GM18498 (cell line): ENCODE data around the gene HTR4.
"Not testable (repeated sequence)": the region's sequence is repeated elsewhere in the genome, so short reads cannot be mapped to it uniquely, and the experiment has no call there.

Source experiments
- ATAC-seq: cut with Tn5 transposase; IDR thresholded peaks from one replicate; pipeline ENCODE4 v1.9.1; 2021; ENCODE audit warnings: mild to moderate bottlenecking, moderate library complexity; ENCODE audit not compliant: unreplicated experiment

Gene HTR4

DNA sequence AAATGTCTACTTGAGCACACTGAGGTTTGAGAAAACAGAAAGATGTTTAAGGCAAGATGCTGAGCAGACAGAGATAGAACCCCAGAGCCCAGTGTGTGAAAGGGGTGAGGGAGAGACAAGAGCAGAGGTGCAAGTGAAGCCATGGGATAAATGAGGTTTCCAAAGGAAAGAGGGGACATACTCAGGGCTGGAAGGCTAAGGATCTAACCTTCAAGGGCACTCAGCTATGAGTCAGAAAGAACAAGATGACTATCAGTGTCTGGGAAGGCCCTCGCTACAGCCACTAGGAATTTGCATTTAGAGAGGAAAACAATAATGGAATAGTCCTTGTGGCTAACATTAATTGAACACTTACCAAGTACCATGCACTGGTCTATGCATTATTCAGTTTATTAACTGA, 113.7 kb downstream of the HTR4 start:
- no peak for ATAC-seq

DNA sequence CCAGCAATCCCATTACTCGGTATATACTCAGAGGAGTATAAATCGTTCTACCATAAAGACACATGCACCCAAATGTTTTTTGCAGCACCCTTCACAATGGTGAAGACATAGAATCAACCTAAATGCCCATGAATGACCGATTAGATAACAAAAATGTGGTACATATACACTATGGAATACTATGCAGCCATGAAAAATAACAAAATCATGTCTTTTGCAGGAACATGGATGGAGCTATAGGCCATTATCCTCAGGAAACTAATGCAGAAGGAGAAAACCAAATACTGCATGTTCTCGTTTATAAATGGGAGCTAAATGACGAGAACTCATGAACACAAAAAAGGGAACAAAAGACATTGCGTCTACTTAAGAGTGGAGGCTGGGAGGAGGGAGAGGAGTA, 114.5 kb downstream of the HTR4 start:
- ATAC-seq: no peak

DNA sequence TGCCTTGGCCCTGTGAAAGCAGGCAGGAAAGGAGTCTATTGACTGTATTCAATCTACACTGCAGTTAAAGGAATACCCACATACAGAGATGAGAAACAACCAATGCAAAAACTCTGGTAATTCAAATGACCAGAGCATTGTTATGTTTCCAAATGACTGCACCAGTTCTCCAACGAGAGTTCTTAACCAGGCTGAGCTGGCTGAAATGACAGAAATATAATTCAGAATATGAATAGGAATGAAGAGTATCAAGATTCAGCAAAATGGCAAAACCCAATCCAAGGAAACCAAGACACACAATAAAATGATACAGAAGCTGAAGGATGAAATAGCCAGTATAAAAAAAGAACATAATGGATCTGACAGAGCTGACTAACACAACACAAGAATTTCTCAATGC, 119.1 kb downstream of the HTR4 start:
- no peak for ATAC-seq

DNA sequence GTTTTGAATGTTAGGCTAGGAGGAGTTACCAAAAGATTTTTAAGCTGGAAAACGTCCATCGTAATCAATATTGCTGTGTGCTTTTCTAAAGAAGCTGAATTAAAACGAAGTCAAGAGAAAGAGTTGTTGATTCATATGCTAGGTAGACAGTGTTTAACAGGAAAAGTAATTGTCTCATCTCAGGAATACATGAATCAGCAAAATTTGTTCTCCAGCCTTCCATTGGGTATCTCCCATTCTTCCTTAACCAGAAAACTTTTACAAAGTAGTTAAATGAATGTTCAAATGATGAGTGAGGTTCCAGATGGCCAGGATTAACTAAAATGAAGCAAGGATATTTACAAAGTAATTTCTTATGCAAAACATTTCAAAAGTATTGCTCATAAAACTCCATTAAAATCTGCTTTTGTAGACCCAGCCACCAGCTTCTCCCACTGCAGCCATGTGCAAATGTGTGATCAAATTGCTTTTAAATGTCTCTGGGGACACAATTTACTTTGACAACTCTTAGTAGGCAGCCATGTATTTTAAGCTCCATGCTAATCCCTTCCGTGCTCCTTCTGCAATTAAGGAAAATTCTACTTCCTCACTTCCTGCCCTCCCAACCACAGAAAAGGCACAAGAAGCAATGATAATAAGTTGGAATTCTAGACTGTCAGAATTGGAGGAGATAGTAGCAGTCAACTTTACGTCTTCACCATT, 121.2 kb downstream of the HTR4 start:
- no peak for ATAC-seq

DNA sequence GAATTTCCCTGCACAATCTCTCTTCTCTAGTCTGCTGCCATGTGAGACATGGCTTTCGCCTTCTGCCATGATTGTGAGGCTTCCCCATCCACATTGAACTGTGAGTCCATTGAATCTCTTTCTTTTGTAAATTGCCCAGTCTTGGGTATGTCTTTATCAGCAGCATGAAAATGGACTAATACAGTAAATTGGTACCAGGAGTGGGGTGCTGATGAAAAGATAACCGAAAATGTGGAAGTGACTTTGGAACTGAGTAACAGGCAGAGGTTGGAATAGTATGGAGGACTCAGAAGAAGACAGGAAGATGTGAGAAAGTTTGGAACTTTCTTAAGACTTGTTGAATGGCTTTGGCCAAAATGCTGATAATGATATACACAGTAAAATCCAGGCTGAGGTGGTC, 124.9 kb downstream of the HTR4 start:
- ATAC-seq: not testable (repeated sequence)

DNA sequence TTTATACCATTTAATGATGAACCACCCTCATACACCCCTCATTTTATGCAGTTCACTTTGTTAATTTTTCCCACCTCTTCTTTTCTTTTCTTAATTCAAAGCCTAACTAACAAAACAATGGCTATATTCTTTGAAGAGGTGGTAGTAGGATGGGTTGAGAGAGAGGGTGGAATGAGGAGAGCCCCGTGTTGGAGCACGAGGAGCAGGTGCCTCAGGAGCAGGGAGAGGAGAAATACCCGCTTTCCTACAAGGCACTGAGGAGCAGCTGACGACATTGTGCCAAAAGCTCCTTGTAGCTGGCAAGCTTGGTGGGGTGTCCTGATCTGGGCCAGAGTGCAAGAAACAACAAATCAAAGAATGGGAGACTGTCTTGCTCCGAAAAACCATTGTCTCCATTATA, 129.6 kb downstream of the HTR4 start:
- no peak for ATAC-seq

DNA sequence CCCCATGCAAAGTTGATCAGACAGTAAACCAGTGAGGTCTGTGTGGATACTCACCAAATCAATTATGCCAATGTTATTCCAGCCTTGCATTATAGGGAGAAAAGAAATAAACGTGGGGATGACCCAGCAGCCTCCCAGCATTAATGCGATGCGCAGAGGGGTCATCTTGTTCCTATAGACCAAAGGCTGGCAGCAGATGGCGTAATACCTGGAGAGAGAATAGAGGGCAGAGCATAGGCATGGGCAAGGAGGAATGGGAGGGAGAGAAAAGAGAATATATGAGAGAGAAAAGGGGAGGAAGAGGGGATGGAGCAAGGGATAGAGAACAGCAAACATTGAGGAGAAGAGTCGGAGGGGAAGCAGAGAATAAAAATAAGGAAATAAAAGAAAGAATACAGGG, 131.2 kb downstream of the HTR4 start:
- no peak for ATAC-seq

DNA sequence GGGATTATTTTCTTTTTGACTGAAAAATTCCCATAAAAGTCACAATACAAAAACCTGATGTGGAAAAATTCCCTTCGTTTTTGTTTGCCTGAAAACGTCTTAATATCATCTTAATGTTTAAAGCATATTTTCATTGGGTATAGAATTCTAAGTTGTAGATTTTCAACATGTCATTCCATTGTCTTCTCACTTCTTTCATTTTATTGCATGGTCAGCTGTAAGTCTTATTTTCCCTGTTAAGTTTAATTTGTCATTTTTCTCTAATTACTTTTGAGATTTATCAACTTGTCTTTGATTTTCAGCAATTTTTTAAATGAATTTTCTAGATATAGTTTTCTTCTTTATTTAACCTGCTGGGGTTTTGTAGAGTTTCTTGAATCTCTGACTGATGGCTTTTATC, 138.9 kb downstream of the HTR4 start:
- no peak for ATAC-seq

DNA sequence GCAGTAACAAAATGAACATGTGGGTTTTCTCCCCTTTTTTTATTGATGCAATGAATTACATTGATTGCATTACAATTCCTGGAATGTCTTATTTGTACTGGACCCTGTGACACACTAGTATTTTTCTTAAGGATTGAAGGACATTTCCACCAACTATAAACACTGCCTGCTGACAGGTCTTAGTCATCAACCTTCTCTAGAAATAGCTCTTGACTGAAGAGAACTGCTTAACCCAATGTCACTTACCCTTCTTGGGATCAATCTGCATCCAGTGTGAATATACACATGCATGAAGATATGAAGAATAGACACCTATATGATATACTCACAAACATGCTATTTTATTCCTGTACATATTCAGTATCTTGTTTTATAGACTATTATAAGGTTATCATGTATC, 140.0 kb downstream of the HTR4 start:
- no peak for ATAC-seq

DNA sequence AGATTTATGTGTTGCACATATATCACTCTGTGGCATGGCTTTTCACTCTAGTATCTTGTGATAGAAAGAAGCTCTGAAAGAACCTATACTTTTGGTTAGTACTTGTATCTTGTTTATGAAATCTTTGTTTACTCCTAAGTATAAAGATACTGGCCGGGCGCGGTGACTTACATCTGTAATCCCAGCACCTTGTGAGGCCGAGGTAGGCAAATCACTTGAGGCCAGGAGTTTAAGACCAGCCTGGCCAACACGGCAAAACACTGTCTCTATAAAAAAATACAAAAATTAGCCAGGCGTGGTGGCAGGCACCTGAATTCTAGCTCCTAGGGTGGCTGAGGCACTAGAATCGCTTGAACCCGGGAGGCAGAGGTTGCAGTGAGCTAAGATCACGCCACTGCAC, 141.8 kb downstream of the HTR4 start:
- ATAC-seq: no peak

DNA sequence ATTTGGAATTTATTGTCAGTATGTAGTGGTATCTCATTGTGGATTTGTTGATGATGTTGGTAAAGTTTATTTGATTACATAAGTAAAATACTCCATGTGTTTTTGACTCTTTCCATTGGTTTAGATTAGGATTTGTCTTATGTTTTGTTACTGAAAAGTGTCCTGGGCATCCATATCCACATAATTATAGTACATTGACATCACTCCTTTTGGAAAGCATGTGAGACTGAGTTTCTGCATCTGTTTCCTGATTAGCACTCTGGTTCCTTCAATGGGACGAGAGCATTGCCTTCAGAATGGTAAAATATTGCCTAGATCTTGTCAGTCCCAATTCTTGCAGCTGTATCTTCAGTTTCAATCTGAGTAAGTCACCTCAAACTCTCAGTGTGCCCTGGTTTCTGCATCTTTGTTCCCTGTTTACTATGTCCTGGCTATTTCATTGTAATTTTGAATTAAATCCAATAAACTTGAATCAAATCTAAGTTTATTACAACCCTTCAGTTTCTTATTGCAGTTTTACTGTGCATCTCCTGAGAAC, 142.4 kb downstream of the HTR4 start:
- ATAC-seq: peak; percentile 84

DNA sequence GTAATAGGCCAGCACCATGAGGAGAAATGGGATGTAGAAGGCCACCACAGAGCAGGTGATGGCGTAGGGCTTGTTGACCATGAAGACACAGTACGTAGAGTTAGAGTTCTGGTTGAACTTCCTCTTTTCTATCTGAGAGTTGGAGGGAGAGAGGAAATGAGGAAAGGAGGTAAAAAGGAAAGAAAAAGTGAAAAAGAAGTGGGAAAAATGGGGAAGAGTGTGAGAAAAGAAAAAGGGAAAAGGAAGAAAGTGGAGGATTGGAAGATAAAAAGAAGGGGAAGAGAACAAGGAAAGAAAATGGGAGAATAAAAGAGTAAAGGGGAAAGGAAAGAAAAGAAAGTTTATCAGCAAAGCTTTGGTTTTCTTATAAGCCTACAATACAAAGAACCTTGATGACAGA, 144.4 kb downstream of the HTR4 start:
- no peak for ATAC-seq

DNA sequence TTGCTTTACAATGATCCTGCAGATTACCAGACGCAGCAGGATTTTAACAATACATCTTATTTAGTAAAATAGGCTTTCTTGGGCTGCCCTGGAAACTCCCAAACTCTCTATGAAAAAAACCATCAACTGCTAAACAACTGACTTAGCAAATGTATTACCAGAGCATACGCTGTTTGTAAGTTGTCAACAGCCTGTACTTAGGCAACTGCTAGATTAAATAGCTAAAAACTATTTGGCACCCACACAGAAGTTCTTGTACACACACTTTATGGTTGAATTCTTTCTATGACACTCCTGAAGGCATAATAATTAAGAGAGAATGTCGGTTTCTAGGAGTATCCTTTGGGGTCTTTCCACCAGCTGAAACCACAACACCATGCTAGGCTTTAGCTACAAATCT, 146.7 kb downstream of the HTR4 start:
- ATAC-seq: no peak

DNA sequence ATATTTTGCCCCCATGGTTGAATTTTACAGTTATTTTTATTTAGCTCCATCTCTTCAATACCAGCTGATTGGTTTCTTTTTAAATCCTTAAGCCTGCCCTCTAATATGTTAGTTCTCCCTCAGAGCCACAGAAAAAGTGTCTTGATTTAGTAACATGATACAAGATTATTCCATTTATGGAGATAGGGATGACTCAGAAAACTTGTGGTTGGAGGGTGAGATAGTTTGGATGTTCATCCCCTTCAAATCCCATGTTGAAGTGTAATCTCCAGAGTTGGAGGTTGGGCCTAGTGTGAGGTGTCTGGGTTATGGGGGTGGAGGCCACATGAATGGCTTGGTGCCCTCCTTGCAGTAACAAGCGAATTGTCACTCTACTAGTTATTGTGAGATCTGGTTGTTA, 154.9 kb downstream of the HTR4 start:
- no peak for ATAC-seq

DNA sequence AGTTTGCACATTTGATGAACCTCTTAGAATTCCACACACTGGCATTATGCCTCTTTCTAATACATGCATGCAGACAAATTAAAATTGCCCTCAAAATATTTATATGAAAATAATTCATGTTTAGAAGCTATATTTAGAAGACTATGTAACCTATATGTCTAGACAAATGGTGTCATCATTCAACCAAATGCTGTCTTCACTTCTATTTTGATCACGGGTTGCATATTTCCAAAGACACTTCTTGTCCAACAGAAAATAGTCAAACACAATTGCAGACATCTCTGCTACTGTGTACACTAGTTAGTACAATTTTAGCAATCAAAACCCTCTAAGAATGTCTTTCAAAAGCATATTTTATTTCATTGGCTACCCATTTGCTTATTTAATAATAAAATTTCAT, 156.6 kb downstream of the HTR4 start:
- ATAC-seq: no peak

DNA sequence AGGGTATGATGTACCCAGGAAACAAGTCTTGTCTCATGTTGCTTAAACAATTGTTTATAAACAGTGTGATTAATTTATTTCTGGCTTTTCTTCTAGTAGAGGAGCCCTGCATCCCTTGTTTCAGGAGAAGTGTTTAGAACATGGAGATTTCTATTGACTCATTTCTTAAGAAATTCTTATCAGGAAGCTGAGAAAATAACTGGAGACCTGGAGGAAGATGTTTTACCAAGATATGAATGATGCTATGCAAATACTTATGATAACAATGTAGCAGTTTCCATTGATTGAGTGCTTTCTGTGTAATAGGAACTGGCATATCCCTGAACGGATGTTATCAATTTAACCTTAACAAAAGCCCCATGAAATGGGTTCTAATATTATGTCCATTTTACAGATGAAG, 162.0 kb downstream of the HTR4 start:
- no peak for ATAC-seq

DNA sequence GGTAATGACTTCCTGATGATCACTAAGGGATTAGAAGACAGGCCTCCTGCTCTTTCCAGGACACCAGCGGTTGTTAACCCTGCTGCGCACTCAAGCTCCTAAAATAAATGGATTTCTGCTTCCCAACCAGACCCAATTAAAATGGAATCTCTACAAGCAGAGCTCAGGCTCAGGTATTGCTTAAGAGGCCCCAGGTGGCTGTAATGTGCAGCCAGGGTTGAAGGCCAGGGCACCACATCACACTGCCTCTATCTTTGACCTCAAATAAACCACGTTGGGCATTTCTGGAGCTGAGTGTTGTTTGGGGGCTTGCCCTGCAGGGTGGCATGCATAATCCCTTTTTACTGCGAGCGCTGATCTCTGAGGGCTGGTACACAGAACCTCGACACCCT, 162.5 kb downstream of the HTR4 start:
- ATAC-seq: no peak

DNA sequence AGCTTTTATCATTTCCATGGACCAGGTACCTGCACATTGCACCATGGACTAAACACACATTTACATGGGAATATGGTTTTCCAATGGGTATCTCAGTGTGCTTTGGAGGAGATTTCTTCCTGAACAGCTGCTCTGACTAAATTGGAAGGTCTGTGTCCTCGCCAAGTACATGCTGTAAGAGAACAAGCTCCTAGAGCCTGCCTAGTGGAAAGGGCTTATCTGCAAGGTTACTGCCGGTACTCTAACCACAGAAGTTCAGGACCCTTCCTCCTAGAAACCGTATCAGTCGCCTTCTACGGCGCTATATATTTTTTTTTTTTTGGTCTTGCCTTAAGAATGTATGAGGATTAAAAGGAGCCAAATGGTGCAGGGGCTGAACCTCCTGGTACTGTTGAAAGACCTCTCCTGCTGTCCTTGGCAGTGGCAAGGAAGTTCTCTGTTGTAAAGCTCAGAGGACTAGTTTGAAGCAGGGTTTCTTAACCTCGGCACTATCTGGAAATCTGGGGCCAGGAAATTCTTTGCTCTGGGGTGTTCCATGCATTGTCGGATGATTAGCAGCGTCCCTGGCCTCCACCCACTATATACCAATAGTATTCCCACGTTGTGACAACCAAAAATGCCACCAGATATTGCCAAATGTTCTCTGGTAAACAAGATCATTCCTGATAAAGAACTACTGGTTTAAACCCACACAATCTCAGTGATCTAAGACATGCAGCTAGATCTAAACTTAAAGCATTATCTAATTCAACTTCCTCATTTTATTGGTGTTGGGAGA, 163.1 kb downstream of the HTR4 start:
- no peak for ATAC-seq

DNA sequence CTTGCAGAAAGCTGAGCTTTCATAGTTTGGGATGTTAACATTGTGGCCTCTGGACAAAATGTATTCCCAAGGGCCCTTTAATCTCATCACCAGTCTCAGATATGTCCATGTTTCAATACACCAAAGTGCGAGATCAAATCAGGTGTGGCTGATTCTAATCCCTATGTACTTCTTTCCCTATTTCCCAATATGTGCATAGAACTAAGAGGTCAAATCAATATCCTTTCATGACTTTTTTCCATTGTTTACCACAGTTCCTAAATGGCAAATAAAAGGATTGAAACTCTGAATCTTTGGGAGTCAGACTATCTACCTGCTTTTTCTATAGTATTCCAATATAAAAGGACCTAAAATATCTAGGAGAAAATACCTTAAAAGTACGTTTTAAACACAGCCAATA, 165.6 kb downstream of the HTR4 start:
- no peak for ATAC-seq

DNA sequence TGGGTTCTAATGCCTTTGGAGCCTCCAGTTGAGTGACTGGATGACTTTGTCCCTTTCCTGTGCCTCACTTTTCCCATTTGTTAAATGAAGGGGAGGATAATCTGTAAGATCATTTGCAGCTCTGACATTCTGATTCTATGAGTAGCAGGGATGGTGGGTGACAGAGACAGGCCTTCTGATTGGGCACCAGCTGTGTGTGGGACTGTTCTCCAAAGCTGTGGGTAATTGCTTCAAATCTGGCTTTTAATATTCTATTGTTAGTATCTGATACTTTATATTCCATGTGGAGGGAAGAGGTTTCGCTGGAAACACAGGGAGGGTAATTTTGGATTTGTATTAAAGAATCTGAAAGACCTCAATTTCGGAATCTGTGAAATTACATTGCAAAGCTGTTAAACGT, 167.9 kb downstream of the HTR4 start:
- ATAC-seq: no peak

DNA sequence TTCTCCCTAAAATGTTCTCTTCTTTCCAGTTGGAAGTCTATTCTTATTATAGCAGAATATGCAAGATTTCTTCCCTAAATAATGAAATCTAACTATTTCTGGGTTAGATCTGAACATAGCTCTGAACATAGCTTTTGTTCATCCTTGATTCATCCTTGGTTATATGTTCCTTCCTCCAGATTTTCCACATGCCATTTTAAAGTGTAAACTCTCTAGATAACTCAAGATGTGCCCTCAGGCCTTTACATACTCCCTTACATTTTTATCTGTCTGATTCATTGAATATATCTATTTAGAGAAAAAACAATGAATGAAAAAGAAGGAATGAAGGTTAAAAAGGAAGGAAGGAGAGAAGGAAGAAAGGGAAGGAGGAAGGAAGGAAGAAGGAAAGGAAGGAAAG, 169.7 kb downstream of the HTR4 start:
- ATAC-seq: no peak

DNA sequence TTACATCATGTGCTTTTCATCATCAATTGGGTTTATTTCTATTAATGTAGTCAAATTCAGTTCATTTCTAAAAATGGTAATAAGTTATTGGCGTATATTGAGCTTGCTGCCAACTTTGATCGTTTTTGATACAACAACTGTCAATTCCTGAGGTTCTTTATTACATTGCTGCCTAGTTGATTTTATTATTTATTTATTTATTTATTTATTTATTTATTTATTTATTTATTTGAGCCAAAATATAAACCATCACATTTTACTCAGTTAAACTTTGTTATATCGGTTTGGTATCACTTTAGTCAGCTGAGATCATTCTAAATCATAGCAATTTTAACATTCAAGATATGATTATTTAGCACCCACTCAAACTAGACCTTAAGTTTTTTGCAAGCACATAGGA, 170.6 kb downstream of the HTR4 start:
- ATAC-seq: no peak
